Kidney (tissue), 14 donors: Measurements from ENCODE around the gene ZFPM1. TPM values are rescaled to one million over a fixed set of nuclear protein-coding genes. Genes with fewer than 3 reads are reported as not detected.

Experiments
- DNase-seq, 5 donors: peaks; one replicate each; pipeline ENCODE4 v3.0.0-alpha.2; 2013 to 2020
- FAIRE-seq: peaks from 2 replicates; lab custom pipeline; 2012; peaks lifted over from hg19 to GRCh38; lab: Jason Lieb, UNC
- H3K27ac ChIP-seq, 2 donors: one replicate each; pipeline ENCODE4 v1.7.0; 2013; ENCODE audit warnings: low read depth in 2 of 2, low read length in 2 of 2, inconsistent platforms in 1 of 2
- H3K27me3 ChIP-seq: one replicate; pipeline ENCODE4 v1.7.1; 2013; ENCODE audit warnings: low read length, inconsistent platforms; ENCODE audit not compliant: control insufficient read depth, insufficient read depth
- H3K36me3 ChIP-seq, 3 donors: one replicate each; pipeline versions ENCODE4 v1.7.0 to v1.7.1; 2013; ENCODE audit warnings: low read length in 3 of 3, control low read depth in 1 of 3, inconsistent platforms in 1 of 3; ENCODE audit not compliant: insufficient read depth in 3 of 3, control insufficient read depth in 2 of 3
- H3K4me1 ChIP-seq, 3 donors: one replicate each; pipeline versions ENCODE4 v1.7.0 to v1.7.1; 2013; ENCODE audit warnings: low read length in 3 of 3, inconsistent platforms in 1 of 3, low read depth in 1 of 3; ENCODE audit not compliant: control insufficient read depth in 2 of 3, insufficient read depth in 2 of 3
- H3K4me3 ChIP-seq, 3 donors: one replicate each; pipeline versions ENCODE4 v1.7.0 to v1.8.1; 2013; ENCODE audit warnings: low read length in 3 of 3, control low read depth in 1 of 3, inconsistent platforms in 1 of 3
- H3K9ac ChIP-seq, 3 donors: one replicate each; pipeline versions ENCODE4 v1.7.0 to v1.7.1; 2013; ENCODE audit warnings: low read length in 3 of 3, control low read depth in 1 of 3, inconsistent platforms in 1 of 3
- H3K9me3 ChIP-seq, 3 donors: one replicate each; pipeline versions ENCODE4 v1.7.0 to v1.7.1; 2013; ENCODE audit warnings: low read length in 3 of 3, control low read depth in 1 of 3, inconsistent platforms in 1 of 3; ENCODE audit not compliant: control insufficient read depth in 2 of 3, insufficient read depth in 1 of 3
- CTCF ChIP-seq: IDR thresholded peaks from 3 replicates; pipeline ENCODE4 v1.5.1; 2012; ENCODE audit warnings: mild to moderate bottlenecking, moderate library complexity, borderline replicate concordance; ENCODE audit not compliant: insufficient read depth; ENCODE audit errors: extremely low read depth
- intact Hi-C: fragments of 100-400 bp; cut with DNase I; formaldehyde crosslinking; loops from one replicate; pipeline ENCODE4 v1.11.1; 2022
- polyA plus RNA-seq: library from polyadenylated mRNA; stranded (reverse); fragments of 350-450 nt; fragmentation: Illumina TruSeq; extraction: RNeasy Lipid Tissue Mini Kit (QIAGEN cat#74804); gene quantifications from one replicate; pipeline ENCODE4 v1.2.3, GENCODE V29; 2014; ENCODE audit warnings: low read depth, low replicate concordance; ENCODE audit not compliant: insufficient read depth
- total RNA-seq: library from RNA; stranded (reverse); fragmentation: NEBNext Ultra II Directional; extraction: Animal tissue kit (Norgen Biotek cat#: 25700); gene quantifications from one replicate; pipeline ENCODE4 v1.2.1, GENCODE V29; 2021
- donor health status: control.
- donor health status: control.
- donor health status: control.
- donor health status: control.
- donor health status: control.
- donor health status: DM: yes; HTN: yes; CAD: no.
- donor health status: Normal renal cell carcinoma (clear cell type).

ZFPM1 gene
- total and polyA plus RNA-seq, 2 donors from 2014 or later = 1.9 to 9.2 TPM

GRCh38 chr16:88432753-88433152 lies 20.3 kb upstream of the ZFPM1 start:
- no peak overlapping the region for H3K9ac ChIP-seq
- FAIRE-seq (no peak), DNase-seq (no peak)
- H3K27me3 ChIP-seq = no peaks in the 10 kb centered on the region
- intact Hi-C loops = loop anchor here (10.0 kb wide), 1 partner anchor 238 kb away; no protein-coding TSS in a partner anchor
- H3K9me3 ChIP-seq = no peaks in the 10 kb centered on the region
- no peaks in the 10 kb centered on the region for H3K4me1 ChIP-seq
- TF ChIP-seq CTCF = no peak
- H3K4me3 ChIP-seq = no peak overlapping the region
- no peaks in the 10 kb centered on the region for H3K36me3 ChIP-seq
- no peak overlapping the region for H3K27ac ChIP-seq

GRCh38 chr16:88433632-88434352 lies 19.3 kb upstream of the ZFPM1 start:
- no peak overlapping the region for H3K4me3 ChIP-seq
- no peaks in the 10 kb centered on the region for H3K27me3 ChIP-seq
- H3K4me1 ChIP-seq = no peaks in the 10 kb centered on the region
- no peak overlapping the region for H3K9ac ChIP-seq
- TF ChIP-seq CTCF = no peak
- FAIRE-seq (no peak), DNase-seq (no peak)
- no peaks in the 10 kb centered on the region for H3K36me3 ChIP-seq
- no peak overlapping the region for H3K27ac ChIP-seq
- H3K9me3 ChIP-seq = no peaks in the 10 kb centered on the region
- intact Hi-C loops = loop anchor here (10.0 kb wide), 1 partner anchor 239 kb away; no protein-coding TSS in a partner anchor

GRCh38 chr16:88434353-88434690 lies 18.8 kb upstream of the ZFPM1 start:
- Histone ChIP-seq H3K9me3 (no peaks in the 10 kb centered on the region), H3K27ac (no peak overlapping the region), H3K4me3 (no peak overlapping the region), H3K9ac (no peak overlapping the region), H3K4me1 (no peaks in the 10 kb centered on the region), H3K27me3 (no peaks in the 10 kb centered on the region), H3K36me3 (no peaks in the 10 kb centered on the region)
- TF ChIP-seq CTCF = no peak
- FAIRE-seq (no peak), DNase-seq (no peak)
- intact Hi-C loops = loop anchor here (10.0 kb wide), 1 partner anchor 240 kb away; no protein-coding TSS in a partner anchor

- no peaks in the 10 kb centered on the region for H3K9me3 ChIP-seq
- no peak for FAIRE-seq
- H3K4me3 ChIP-seq = no peak overlapping the region
- no peaks in the 10 kb centered on the region for H3K4me1 ChIP-seq
- H3K27me3 ChIP-seq = no peaks in the 10 kb centered on the region
- no peak for DNase-seq
- H3K36me3 ChIP-seq = no peaks in the 10 kb centered on the region
- no peak overlapping the region for H3K27ac ChIP-seq
- TF ChIP-seq CTCF = no peak
- intact Hi-C loops = loop anchor here (10.0 kb wide), 1 partner anchor 240 kb away; no protein-coding TSS in a partner anchor
- no peak overlapping the region for H3K9ac ChIP-seq
Measured at GRCh38 chr16:88434746-88435145, 18.3 kb upstream of the ZFPM1 start.
